ENCODE measurements around the gene MTA3.

DNA sequence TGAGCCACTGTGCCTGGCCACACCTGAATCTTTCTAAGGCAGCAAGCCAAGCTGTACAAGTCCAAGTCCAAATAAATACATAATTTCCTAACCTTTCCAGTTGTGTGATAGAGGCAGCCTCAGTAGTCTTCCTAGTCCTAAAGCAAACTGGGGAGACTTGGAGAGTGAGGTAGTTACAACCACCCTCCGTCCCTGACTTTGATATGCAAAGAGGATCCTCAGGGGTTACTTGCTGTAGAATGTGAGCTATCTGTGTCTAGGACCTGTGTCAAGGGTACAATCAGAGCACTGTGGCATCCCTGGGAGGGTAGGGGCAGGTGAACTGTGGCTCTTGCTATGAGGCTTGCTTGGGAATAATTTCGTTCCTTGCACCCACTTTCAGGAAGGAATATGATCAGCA is 46.4 kb upstream of the MTA3 start:
- no peak for TF ChIP-seq SPI1 (IDR thresholded peaks at IDR 0.05; ENCODE audit: borderline replicate concordance, low read depth)
- TF ChIP-seq, protein P1, sequence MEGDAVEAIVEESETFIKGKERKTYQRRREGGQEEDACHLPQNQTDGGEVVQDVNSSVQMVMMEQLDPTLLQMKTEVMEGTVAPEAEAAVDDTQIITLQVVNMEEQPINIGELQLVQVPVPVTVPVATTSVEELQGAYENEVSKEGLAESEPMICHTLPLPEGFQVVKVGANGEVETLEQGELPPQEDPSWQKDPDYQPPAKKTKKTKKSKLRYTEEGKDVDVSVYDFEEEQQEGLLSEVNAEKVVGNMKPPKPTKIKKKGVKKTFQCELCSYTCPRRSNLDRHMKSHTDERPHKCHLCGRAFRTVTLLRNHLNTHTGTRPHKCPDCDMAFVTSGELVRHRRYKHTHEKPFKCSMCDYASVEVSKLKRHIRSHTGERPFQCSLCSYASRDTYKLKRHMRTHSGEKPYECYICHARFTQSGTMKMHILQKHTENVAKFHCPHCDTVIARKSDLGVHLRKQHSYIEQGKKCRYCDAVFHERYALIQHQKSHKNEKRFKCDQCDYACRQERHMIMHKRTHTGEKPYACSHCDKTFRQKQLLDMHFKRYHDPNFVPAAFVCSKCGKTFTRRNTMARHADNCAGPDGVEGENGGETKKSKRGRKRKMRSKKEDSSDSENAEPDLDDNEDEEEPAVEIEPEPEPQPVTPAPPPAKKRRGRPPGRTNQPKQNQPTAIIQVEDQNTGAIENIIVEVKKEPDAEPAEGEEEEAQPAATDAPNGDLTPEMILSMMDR (IDR thresholded peaks at IDR 0.05; ENCODE audit: insufficient read depth, low read length): no peak
